Spleen (tissue), 11 donors: ENCODE results near the gene TEX2. TPM values are rescaled to one million over a fixed set of nuclear protein-coding genes. Genes with fewer than 3 reads are reported as not detected.
A peak's percentile ranks its signal among the peaks of the same experiment; 100 is the strongest.

Experiments used
- DNase-seq: peaks from one replicate; pipeline ENCODE4 v3.0.0-alpha.2; 2020
- H3K27ac ChIP-seq, 8 donors: fragments of 200-600 bp; sonication (generic) in 7 of 8; 1 replicate in 4 of 8; 2 replicates in 4 of 8; pipeline versions ENCODE4 v1.5.0 to v1.8.0; 2016 to 2021; ENCODE audit warnings: inconsistent platforms in 4 of 8, mild to moderate bottlenecking in 4 of 8, moderate library complexity in 1 of 8
- H3K27me3 ChIP-seq, 7 donors: fragments of 200-600 bp; sonication (generic) in 6 of 7; replicated peaks in 1 of 7; 1 replicate in 4 of 7; 2 replicates in 3 of 7; pipeline versions ENCODE4 v1.5.0 to v1.8.0; 2016 to 2021; ENCODE audit warnings: inconsistent platforms in 3 of 7, mild to moderate bottlenecking in 1 of 7
- H3K36me3 ChIP-seq, 6 donors: fragments of 200-600 bp; sonication (generic) in 5 of 6; 1 replicate in 4 of 6; 2 replicates in 2 of 6; pipeline versions ENCODE4 v1.5.0 to v1.8.0; 2016 to 2021; ENCODE audit warnings: inconsistent platforms in 2 of 6
- H3K4me1 ChIP-seq, 6 donors: fragments of 200-600 bp; sonication (generic) in 5 of 6; 1 replicate in 3 of 6; 2 replicates in 3 of 6; pipeline versions ENCODE4 v1.5.0 to v1.8.0; 2016 to 2021; ENCODE audit warnings: inconsistent platforms in 3 of 6
- H3K4me3 ChIP-seq, 8 donors: fragments of 200-600 bp; sonication (generic) in 7 of 8; 1 replicate in 4 of 8; 2 replicates in 4 of 8; pipeline versions ENCODE4 v1.5.0 to v1.8.0; 2016 to 2021; ENCODE audit warnings: inconsistent platforms in 4 of 8, mild to moderate bottlenecking in 4 of 8, moderate library complexity in 2 of 8
- H3K9me3 ChIP-seq, 8 donors: fragments of 200-600 bp; sonication (generic) in 7 of 8; 1 replicate in 4 of 8; 2 replicates in 4 of 8; pipeline versions ENCODE4 v1.5.0 to v1.8.0; 2016 to 2021; ENCODE audit warnings: inconsistent platforms in 4 of 8
- CTCF ChIP-seq, 11 experiments: fragments of 200-600 bp in 7 of 11; fragments of 450-650 bp in 4 of 11; sonication (generic) in 4 of 11; IDR thresholded peaks in 8 of 11; conservative IDR thresholded peaks in 3 of 11; 1 replicate in 7 of 11; 2 replicates in 4 of 11; pipeline versions ENCODE4 v1.4.0 to v1.8.0; 2016 to 2021; ENCODE audit warnings: antibody characterized with exemption in 11 of 11, inconsistent platforms in 4 of 11, mild to moderate bottlenecking in 1 of 11
- POLR2A ChIP-seq, 3 donors: fragments of 450-650 bp; IDR thresholded peaks; one replicate each; pipeline ENCODE4 v1.5.1; 2017; ENCODE audit warnings: antibody characterized with exemption in 3 of 3, mild to moderate bottlenecking in 1 of 3
- POLR2AphosphoS5 ChIP-seq, 3 donors: sonication (generic); formaldehyde crosslinking; IDR thresholded peaks; one replicate each; pipeline ENCODE4 v1.5.1; 2017; ENCODE audit warnings: antibody characterized with exemption in 3 of 3
- WGBS, 5 donors: extraction: QIAGEN DNeasy Blood & Tissue Kit in 3 of 5; methylation state at CpG; one replicate each; pipeline versions ENCODE4 v1.1.5 to v1.1.7; 2013 to 2018; 5-methylcytosine and 5-hydroxymethylcytosine counted together
- intact Hi-C: fragments of 100-400 bp; cut with DNase I; formaldehyde crosslinking; loops from one replicate; pipeline ENCODE4 v1.15.0; 2023; ENCODE audit warnings: low total_unique reads
- polyA plus RNA-seq, 3 donors: library from polyadenylated mRNA; stranded (reverse); fragments of 200-250 nt; gene quantifications; one replicate each; pipeline ENCODE4 v1.2.1, GENCODE V29; 2013
- total RNA-seq, 7 donors: library from RNA; depleted of rRNA in 3 of 7; stranded (reverse); fragments of >200 nt in 3 of 7; fragmentation: NEBNext Ultra II Directional in 4 of 7; extraction: Animal tissue kit (Norgen Biotek cat#: 25700) in 4 of 7; gene quantifications; one replicate each; pipeline versions ENCODE4 v1.1.0 to v1.2.1, GENCODE V29; 2016 to 2021
- donor health status: healthy with polysubstance abuse.
- donor health status: DM: no; HTN: no; CAD: no; lungs with moderate emphysema.
- donor health status: DM: no; HTN: no; CAD: no.
- donor health status: Bipolar disorder and iron deficiency.
- donor health status: healthy.
- donor health status: DM: no; HTN: no; CAD: no.
- donor health status: DM: yes; HTN: yes; CAD: no.

TEX2 gene
- total and polyA plus RNA-seq, 10 donors, result 3.0 to 44.5 (median 26.7) TPM

- H3K4me3 ChIP-seq, result no peak overlapping the region
- intact Hi-C loops, result no loop called here
- 19 to 45% (median 25%) methylated on average over 3 of the region's 3 CpGs for WGBS, 5 donors
- H3K27ac ChIP-seq, result peak overlapping the region in 2 of 8 donors; percentile 42 to 58
- TF ChIP-seq CTCF (IDR thresholded peaks at IDR 0.05 in 8 of 11, conservative IDR thresholded peaks at IDR 0.05 in 3 of 11) (no peak), POLR2A (IDR thresholded peaks at IDR 0.05) (no peak), POLR2AphosphoS5 (IDR thresholded peaks at IDR 0.05) (no peak)
- no peaks in the 10 kb centered on the region for H3K36me3 ChIP-seq
- DNase-seq, result no peak
- no peaks in the 10 kb centered on the region for H3K9me3 ChIP-seq
- peaks cover 0 to 32% (median 23%) of the 10 kb centered on the region in 6 donors for H3K4me1 ChIP-seq
- no peaks in the 10 kb centered on the region for H3K27me3 ChIP-seq
Measured at GRCh38 chr17:64278614-64279013, 15.6 kb upstream of the TEX2 start.

GRCh38 chr17:64277831-64278562 is 14.9 kb upstream of the TEX2 start:
- Histone ChIP-seq H3K4me3 (no peak overlapping the region), H3K27ac (peak overlapping the region in 2 of 8 donors; percentile 42 to 58), H3K9me3 (no peaks in the 10 kb centered on the region), H3K27me3 (no peaks in the 10 kb centered on the region), H3K36me3 (no peaks in the 10 kb centered on the region), H3K4me1 (peaks cover 0 to 31% (median 23%) of the 10 kb centered on the region in 6 donors)
- 77 to 86% (median 83%) methylated on average over 7 of the region's 7 CpGs for WGBS, 5 donors
- intact Hi-C loops, result no loop called here
- TF ChIP-seq POLR2AphosphoS5 (IDR thresholded peaks at IDR 0.05) (no peak), CTCF (IDR thresholded peaks at IDR 0.05 in 8 of 11, conservative IDR thresholded peaks at IDR 0.05 in 3 of 11) (no peak), POLR2A (IDR thresholded peaks at IDR 0.05) (no peak)
- no peak for DNase-seq

- H3K4me3 ChIP-seq, result no peak overlapping the region
- H3K36me3 ChIP-seq, result no peaks in the 10 kb centered on the region
- no peak for DNase-seq
- H3K4me1 ChIP-seq, result peaks cover 0 to 22% (median 13%) of the 10 kb centered on the region in 6 donors
- TF ChIP-seq CTCF (IDR thresholded peaks at IDR 0.05 in 8 of 11, conservative IDR thresholded peaks at IDR 0.05 in 3 of 11), result no peak
- TF ChIP-seq POLR2A (IDR thresholded peaks at IDR 0.05), result no peak
- TF ChIP-seq POLR2AphosphoS5 (IDR thresholded peaks at IDR 0.05), result no peak
- intact Hi-C loops, result no loop called here
- no peak overlapping the region for H3K27ac ChIP-seq
- WGBS, 5 donors, result 83 to 97% (median 92%) methylated on average over 11 of the region's 11 CpGs
- no peaks in the 10 kb centered on the region for H3K27me3 ChIP-seq
- peaks cover 0 to 5% (median 0%) of the 10 kb centered on the region in 8 donors for H3K9me3 ChIP-seq
Measured at GRCh38 chr17:64276961-64277505, 14.0 kb upstream of the TEX2 start.

- Histone ChIP-seq H3K36me3 (no peaks in the 10 kb centered on the region), H3K27me3 (no peaks in the 10 kb centered on the region), H3K27ac (no peak overlapping the region), H3K4me3 (no peak overlapping the region), H3K4me1 (peaks cover 0 to 29% (median 15%) of the 10 kb centered on the region in 6 donors), H3K9me3 (peaks cover 0 to 11% (median 0%) of the 10 kb centered on the region in 8 donors)
- WGBS, 5 donors, result 80 to 95% (median 90%) methylated on average over 3 of the region's 3 CpGs
- no peak for DNase-seq
- TF ChIP-seq POLR2AphosphoS5 (IDR thresholded peaks at IDR 0.05) (no peak), CTCF (IDR thresholded peaks at IDR 0.05 in 8 of 11, conservative IDR thresholded peaks at IDR 0.05 in 3 of 11) (no peak), POLR2A (IDR thresholded peaks at IDR 0.05) (no peak)
- intact Hi-C loops, result no loop called here
Measured at GRCh38 chr17:64275016-64275415, 12.0 kb upstream of the TEX2 start.
